RPMI8226 (cell line): ENCODE results near the gene LENG1.
A peak's percentile ranks its signal among the peaks of the same experiment; 100 is the strongest.
"Not testable (repeated sequence)": the region's sequence is repeated elsewhere in the genome, so short reads cannot be mapped to it uniquely, and the experiment has no call there.

Source experiments
- DNase-seq: peaks from one replicate; pipeline ENCODE4 v3.0.0-alpha.2; 2015

The LENG1 gene

DNA sequence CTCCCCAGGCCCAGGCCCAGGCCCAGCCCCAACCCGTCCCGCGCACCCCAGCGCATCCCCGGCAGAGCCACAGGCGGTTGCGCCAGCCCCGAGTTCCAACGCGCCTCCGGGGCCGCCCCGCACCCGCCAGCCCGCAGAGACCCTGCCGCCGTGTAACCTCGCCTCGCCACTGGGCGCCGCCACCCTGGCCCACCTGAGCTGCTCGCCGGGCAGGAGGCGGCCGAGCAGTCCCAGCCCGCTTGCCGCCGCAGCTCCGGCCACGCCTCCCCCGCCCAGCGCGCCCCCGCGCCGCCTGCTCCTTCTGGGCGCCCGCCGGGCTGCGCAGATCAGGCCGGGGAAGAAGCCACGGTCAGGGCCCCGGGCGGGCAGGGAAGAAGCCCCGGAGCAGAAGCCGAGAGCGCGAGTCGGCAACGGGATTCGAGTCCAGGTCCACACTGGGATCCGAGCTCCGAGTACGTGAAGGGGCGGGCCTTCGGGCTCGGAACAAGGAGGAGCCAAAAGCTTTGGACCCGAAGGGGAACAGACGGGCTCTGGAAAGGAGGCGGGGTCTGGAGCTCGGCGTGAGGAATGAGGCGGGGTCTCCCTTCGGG lies 29.7 kb upstream of the LENG1 start, which contains the start of gene MBOAT7:
TSS of gene MBOAT7 (minus strand) at position 436 of the 590 bp plus-strand sequence. CDS start 1,072 bp downstream, outside the sequence.
- peak; percentile 87 for DNase-seq

DNA sequence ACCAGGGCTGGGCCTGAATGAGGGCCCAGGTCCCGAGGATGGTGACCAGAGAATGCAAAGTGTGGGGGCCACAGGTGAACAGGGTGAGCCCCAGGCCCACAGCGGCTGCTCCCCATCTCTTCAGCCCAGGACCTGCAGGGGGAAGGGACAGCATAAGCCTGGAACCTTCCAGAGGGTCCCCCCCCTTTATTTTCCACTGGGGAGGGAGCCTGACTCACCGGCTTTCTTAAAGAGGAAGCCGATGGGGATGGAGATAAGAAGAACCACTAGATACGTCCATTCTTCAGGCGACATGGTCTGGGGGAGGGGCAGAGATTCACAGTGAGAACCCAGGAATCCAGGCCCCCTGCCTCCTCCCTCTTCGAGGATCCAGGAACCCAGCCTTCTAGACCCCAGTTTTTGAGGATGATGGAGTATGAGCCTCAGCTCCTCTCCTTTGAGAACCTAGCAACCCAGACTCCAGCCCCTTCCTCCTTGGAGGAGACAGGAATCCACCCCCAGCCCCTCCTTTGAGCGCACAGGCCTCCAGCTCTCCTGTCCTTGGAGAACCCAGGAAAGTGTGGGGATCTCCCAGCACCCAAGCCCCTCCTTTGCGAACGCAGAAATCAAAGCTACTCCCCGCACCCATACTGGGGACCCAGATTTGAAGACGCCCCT lies 28.8 kb upstream of the LENG1 start:
- DNase-seq, result no peak

DNA sequence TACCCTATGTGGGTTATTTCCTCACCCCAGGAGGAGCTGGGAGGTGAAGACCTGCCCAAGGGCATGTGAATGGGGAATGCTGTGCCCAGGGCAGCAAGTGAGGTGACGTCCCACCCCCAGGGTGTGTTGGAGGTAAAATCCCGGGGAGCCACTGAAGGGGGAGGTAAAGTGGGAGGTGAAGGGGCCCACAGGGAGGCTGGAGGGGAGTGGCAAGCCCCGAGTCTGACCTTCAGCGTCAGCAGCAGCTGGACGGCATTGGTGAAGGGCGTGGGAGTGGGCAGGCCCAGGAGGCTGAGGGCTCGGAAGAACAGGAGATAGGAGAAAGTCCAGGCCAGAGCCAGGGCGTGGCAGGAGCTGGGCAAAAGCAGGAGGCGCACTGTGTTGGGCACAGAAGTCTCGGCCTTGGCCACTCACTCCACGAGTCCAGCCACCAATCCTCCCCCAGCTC lies 27.4 kb upstream of the LENG1 start:
- DNase-seq, result no peak

DNA sequence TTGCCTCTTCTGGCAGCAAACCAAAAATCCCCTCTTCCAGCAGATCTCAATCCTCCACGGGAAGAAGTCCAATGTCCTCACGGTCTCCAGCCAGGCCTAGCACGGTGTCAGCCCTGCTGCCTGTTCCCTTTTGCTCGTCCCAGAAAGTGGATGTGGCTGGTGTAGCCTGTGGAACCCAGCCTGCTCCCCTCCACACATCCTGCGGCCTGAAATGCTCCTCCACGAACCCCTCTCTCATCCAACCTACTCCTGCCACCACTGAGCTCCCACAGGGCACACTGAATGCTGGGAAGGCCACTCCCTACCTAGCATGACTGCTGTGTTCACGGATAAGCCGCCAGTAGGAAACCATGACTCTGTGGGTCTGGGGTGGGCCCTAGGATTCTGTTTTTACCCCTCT lies 26.8 kb upstream of the LENG1 start:
- no peak for DNase-seq

DNA sequence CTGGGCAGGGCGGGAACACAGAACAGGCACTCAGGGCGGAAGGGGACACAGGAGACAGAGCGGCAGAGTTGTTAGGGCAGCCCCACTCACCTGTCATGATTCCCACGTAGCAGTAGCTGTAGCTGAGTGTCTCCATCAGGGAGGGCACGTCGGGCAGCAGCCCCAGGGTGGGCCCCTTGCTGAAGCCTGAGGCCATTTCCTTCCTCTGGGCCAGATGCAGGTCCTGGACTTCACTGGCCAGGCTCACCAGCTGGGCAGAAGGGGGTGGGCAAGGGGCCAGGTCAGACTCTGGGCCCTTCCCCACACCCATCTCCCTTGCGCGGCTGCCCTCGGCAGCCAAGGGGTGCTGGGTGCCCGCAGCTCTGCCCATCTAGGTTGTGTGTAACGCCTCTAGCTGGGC lies 23.9 kb upstream of the LENG1 start:
- no peak for DNase-seq

DNA sequence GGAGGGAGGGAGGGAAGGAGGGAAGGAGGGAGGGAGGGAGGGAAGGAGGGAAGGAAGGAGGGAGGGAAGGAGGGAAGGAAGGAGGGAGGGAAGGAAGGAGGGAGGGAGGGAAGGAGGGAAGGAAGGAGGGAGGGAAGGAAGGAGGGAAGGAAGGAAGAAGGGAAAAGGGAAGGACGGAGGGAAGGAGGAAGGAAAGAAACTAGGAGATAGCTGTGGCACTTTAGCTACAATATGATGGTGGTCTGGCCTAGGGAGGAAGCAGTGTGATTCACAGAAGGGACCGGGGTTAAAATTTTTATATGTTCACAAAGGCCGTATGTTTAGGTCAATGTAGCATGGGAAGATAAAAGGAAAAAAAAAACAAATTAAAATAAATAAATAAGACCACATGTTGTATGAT lies 22.4 kb upstream of the LENG1 start:
- DNase-seq, result not testable (repeated sequence)

DNA sequence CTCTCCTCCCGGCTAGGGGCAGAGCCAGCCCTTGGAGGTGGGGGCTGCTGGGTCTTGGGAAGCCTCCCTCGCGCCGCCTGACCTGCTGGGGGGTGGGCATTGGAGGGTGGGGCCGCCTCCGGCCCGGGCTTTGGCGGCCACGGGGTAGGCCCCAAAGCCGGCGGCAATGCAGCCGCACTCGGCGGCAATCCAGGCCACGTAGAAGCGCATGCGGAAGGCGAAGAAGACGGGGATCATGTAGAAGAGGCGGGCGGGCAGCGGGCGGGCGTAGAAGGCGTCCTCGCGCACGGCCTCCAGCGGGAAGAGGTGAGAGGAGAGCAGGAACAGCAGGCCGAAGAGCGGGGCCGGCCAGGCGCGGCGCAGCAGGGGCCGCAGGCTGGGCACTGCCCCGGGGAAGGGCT lies 21.2 kb upstream of the LENG1 start:
- DNase-seq, result no peak

DNA sequence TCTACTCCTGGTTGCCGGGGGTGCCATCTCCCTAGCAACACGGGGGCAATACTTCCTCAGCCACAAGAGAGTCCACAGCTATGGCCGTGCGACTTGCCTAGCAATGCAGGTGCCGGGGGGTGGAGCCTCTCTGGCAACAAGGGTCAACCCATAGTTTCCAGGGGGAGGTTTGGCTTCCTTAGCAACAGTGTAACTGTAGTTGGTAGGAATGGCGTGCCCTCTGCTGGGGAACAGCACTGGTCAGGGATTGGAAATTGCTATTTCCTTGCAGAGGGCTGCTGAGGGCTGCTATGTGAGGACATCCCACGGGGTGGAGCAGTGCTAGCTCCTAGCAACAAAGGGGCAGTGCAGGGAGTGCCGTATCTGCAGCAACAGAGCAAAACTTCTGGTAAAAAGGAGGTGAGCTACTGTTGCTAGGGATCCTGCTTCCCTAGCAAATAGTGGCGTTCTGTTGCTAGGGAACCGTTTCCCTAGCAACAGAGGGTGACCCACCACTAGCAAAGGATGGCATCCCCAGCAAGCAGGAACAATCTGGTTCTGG lies 20.5 kb upstream of the LENG1 start:
- DNase-seq, result peak; percentile 66

DNA sequence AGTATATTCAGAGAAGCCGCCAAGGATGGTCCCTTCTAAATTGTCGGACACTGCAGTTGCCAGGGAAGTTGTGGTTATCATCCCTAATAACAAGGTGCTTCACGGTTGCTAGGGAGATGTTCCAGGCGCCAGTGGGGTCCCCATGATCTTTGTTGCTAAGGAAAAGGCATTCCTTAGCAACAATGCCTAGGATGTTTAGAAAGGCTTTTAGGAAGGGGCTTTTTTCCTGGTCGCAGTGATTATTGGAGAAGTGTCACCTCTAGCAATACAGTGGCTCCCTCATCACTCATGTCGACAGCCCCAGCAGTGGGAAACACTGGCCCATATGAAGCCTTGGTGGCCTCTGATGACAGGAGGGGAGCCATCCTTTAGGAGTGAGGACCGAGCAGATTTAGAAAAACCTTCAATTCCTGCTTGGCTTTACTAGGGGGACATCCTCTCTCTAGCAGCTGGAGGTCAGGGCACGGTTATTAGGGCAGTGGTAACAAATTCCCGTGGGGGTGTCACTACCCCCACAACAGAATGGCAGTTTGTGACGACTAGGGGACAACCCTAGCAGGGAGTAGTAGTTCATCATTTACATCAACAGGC lies 19.8 kb upstream of the LENG1 start:
- DNase-seq, result no peak

DNA sequence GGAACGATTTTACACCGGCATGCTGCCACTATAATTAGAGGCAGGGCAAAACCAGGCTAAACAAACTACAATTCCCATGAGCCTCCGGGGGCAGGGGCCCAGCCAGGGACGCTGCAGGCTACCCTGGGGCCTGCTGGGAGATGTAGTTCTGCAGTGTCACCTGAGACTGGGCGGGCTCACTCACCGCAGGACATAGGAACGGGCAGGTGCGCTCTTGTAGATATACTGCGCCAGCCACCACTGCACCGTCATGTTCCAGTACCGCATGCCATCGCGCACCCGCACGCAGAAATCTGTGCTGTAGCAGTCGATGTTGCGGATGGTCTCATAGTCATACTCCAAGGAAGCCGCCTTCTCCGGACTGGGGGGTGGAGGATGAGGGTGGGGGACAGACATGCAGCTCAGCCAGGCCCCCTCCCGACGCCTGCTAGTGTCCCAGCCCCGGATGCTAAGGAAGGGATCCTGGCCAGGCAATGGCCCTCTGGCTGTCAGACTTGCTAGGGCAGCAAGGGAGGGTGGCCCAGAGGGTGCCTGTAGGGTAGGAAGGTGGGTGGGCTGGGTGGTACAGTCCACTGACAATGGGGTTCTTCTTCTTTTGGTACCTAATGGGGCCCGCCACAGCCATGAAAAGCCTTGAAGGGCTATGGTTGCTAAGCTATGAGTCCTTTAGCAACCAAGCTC lies 19.2 kb upstream of the LENG1 start:
- DNase-seq, result no peak

DNA sequence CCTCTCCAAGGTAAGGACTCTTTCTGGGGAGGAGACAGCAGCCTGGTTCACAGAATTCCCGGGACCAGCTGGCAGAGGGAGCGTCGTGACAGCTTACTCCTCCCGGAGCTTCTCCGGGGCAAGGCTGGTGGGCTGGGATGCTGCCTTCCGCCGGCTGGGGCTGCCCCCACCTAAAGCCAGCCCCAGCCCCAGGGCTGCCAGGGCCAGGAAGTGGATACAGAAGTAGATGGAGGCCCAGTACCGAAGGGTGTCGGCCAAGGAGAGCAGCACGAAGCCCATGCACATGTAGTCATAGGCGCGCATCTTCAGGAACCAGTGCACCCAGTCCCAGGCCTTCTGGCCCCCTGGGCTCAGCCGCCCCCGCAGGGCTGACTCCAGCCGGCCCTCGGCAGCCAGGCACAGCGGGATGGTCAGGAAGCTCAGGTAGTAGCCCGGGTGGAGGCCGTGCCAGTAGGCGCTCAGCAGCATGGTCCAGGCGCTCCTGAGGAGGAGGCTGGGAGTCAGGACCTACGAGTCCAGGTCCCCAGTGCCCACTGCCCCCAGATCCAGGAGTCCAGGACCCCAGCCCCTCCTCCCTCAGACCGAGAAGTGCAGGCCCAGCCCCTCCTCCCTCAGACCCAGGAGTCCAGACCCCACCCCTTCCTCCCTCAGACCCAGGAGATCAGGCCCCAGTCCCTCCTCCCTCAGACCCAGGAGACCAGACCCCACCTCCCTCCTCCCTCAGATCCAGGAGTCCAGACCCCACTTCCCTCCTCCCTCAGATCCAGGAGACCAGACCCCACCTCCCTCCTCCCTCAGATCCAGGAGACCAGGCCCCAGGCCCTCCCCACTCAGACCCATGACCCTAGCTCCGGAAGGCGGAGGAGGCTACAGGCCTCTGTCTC lies 14.7 kb upstream of the LENG1 start:
- DNase-seq, result no peak

DNA sequence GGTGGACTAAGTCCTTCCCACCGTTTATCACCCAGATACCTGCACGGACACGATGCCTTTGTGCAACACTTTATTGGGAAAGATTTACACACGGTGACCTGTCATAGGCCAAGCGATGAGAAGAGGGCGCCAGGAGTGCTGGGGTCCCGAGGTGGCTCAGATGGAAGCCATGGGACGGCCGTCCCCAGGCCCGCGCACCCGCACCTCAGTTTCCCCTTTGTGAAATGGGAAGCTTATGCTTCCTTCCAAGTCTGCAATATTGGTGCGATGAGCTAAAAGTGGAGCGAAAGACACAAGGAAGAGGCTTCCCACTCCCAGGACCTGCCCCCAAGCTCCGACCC lies 13.8 kb upstream of the LENG1 start:
- no peak for DNase-seq

DNA sequence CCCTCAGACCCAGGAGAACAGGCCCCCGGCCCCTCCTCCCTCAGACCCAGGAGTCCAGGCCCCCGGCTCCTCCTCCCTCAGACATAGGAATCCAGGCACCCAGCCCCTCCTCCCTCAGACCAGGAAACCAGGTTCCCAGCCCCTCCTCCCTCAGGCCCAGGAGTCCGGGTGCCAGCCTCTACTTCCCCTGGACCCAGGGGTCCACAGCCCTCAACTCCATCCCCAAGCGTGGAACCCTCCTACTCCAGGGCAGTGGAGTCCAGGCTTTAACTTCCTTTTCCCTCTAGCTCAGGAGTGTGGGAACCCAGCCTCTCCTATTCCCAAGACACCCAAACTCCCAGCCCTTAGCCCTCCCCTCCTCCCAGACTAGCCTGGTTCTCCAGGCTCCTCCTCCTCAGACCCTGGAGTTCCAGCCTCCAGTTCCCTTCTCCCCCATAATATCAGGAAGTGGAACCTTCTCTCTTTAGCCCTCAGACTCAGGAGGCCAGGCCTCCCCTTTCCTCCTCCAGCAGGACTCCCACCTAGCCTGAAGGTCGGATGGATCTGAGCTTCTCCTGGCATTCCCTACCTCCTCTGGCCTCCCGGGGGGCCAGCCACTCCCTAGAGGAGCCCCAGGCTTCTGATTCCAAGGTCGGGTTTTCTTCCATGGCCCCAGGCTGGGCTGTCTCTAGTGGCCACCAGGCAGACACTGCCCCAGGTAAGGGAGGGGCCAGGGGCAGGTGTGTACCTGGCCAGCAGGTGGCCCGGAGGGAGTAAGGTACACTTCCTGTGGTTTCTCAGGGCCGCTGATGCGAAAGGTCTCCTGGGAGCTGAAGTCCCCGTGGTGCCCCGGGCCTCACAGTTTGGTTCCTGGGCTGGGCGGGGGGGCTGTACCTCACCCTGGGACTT lies 13.2 kb upstream of the LENG1 start, which contains the start of gene TMC4:
TSS of gene TMC4 (minus strand) at position 690 of the 888 bp plus-strand sequence. CDS start at position 647, 43 bp downstream.
- peak; percentile 85 for DNase-seq

DNA sequence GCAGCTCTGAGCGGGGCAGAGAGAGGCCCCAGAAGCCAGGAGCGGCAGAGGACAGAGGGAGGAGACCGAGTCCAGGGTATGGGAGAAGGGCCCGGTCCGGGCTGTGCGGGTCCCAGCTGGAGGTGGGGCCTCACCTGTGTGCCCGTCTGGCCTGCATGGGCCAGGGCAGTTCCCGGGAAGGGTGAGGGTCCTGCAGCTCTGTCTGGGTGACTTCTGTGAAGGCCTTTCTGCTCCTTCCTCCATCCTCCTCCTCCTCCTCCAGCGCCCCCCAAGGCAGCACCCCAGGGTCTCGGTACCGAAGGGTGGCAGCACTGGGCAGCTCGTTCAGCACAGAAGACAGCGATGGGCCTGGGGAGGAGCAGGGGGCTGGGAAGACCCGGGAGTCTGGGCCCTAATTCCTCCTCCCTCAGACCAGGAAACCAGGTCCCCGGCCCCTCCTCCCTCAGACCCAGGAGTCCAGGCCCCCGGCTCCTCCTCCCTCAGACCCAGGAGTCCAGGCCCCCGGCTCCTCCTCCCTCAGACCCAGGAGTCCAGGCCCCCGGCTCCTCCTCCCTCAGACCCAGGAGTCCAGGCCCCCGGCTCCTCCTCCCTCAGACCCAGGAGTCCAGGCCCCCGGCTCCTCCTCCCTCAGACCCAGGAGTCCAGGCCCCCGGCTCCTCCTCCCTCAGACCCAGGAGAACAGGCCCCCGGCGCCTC lies 12.4 kb upstream of the LENG1 start:
- not testable (repeated sequence) for DNase-seq

DNA sequence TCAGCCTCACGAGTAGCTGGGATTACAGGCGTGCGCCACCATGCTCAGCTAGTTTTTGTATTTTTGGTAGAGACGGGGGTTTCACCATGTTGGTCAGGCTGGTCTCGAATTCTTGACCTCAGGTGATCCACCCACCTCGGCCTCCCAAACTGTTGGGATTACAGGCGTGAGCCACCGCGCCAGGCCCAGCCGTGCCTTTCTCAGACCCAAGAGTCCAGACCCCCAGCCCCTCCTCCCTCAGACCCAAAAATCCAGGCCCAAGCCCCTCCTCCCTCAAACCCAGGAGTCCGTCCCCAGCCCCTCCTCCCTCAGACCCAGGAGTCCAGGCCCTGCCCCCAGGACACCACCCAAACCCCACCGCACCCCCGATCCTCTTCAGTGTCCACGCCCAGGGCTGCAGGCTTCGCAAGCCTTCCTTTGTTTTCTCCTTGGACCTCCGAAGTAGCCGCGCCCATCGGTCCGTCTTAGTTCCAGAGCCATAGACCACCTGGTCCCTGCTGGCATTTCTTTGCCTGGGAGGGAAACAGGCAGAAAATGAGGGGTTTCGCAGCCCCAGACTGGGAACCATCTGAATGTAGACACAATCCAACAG lies 9.7 kb upstream of the LENG1 start:
- DNase-seq, result no peak

DNA sequence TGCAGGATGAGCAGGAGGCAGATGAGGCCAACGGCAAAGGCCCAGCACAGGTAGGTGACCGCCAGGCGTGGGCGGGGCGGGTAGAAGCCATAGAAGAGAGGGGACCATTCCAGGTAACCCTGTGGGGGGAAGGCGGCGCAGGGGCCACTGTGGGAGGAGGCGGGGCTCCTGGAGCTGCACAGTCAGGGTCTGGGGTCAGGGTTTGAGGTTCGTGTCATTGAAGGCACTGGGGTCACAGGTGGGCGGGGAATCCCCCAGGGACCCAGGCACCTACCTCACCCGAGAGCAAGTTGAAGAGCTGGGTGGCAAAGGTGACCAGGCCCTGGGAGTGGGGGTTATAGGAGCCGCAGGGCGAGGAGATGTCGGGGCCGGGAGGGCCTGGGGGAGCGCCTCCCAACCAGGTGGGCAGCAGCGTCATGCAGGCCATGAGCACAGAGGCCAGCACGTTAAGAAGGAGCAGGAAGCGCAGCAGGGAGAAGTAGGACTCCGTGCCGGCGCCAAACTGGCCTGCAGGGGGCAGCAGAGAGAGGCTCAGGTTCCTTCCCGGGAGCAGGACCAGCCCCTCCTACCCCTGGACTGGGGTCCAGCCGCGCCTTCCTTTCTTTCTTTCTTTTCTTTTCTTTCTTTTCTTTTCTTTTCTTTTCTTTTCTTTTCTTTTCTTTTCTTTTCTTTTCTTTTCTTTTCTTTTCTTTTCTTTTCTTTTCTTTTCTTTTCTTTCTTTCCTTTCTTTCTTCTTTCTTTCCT lies 8.8 kb upstream of the LENG1 start:
- peak; percentile 90 for DNase-seq

DNA sequence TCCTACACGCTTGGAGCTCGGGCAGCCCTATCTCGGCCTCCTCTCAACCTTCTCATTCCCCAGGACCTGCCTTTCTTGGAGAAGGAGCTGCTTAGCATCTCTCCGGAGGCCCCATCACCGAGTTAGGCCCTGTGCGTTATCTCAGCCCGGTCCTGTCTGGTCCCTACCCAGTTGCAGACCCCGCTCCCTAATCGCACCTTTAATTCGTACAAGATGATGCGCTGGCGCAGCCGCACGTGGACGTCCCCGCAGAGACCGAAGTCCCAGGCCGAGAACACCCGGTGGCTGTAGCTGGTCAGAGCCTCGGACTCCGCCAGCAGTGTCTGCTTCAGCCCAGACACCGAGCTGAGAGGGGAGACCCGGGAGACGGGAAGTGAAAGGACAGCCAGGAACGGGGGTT lies 5.7 kb upstream of the LENG1 start:
- no peak for DNase-seq

DNA sequence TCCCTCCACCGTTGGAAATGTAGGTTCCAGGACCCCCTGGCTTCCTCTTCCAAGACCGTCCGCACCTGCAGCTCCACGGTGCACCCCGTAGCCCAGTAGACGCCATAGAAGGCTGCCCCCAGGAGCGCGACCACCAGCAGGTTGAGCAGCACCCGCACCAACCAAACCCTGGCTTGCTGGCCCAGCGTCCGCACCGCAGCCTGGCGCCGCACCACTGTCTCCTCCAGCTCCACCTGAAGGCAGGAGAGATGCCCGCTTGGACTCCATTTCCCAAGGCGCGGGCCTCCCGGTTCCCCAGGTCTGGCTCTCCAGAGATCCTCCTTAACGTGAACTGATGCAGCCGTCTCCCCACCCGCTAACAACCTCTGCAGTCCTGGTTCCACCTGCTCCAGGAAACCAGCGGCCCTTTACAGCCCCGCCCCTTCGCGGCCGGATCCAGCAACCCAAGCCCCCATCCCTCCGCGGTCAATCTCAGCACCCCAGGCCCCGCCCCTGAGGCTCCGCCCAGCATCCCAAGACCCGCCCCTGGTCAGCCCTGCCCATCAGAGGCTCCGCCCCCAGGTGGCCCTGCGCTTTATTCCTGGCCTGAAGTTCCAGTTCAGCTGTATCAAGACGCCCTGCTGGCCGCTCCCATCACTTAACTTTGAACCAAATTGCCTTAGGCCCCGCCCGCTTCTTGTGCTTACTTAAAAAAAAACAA lies 5.0 kb upstream of the LENG1 start:
- peak; percentile 30 for DNase-seq

DNA sequence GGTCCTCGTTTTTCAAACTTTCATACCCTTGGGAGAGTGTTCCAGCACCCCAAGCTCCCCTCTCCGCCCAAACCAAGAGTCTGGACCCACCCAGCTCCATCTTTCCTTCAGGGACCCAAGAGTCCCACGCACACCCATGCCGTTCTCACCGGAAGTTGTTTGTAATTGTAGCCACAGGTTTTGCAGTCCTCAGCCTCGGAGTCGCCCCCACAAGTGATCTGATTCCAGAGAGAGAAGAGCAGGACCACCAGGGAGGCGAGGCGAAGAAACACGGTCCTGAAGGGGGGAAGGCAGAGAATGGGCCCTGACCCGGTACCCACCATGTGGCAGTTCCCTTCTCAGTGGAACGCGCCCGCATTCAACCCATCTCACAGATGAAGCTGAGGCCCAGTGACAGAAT lies 3.4 kb upstream of the LENG1 start:
- no peak for DNase-seq
